Subcutaneous adipose tissue (tissue), 4 donors: ENCODE results near the gene SLC66A1. TPM values are rescaled to one million over a fixed set of nuclear protein-coding genes. Genes with fewer than 3 reads are reported as not detected.

Experiments
- CTCF ChIP-seq: fragments of 450-650 bp; IDR thresholded peaks from one replicate; pipeline ENCODE4 v1.5.1; 2016; ENCODE audit warnings: low read depth, mild to moderate bottlenecking, control low read depth, antibody characterized with exemption, moderate library complexity
- total RNA-seq, 4 donors: library from RNA; depleted of rRNA; stranded (reverse); fragments of >200 nt; gene quantifications; one replicate each; pipeline ENCODE4 v1.1.0, GENCODE V29; 2016

SLC66A1 gene
- total RNA-seq, 4 donors from 2014 or later, result 8.4 to 12.7 (median 11.6) TPM

DNA sequence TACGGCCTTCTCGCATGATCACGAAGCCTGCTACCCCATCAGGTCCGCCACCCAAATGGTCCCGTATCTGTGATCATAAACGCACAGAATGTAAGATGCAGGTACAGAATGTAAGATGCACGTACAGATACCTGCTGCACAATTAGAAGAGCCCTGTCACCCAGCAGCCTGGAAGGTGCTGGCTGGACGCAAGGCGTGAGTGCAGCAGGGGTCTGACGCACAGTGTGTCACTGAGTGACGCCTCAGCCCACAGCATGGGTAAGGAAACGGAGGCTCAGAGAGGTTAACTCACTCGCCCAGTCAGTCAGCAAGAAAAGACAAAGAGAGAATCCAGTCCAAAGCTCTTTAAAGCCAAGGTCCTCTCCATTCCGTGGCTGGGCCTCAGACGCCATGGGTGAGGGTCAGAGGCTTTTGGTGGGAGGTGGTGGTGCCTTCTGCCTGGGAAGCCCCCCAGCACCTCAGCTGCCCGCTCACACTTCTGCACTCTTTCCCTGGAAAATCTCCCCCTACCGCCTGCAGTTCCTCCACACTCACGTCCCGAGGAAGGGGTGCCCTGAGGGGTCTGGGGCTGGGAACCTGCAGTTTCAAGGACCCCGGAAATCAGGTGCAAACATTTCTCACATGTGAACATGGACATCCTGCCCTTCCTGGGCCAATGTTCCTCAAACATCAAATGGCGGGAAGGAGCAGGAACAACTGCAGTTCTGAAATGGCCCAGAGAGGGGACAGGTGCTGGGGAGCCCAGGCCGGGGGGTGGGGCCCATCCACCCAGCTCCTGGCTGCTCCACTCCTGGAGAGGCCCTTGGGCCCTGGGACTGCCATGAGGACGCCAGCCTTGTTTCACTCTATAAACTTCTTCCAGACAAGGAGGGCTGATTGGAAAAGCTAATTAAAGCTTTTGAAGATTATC, 59.4 kb downstream of the SLC66A1 start:
- TF ChIP-seq CTCF, result no peak

- no peak for TF ChIP-seq CTCF
Measured at GRCh38 chr1:19372136-19372514, 60.0 kb downstream of the SLC66A1 start.

GRCh38 chr1:19372602-19373001, 60.5 kb downstream of the SLC66A1 start:
- no peak for TF ChIP-seq CTCF

- no peak for TF ChIP-seq CTCF
Measured at GRCh38 chr1:19373211-19374082, 61.3 kb downstream of the SLC66A1 start.

- TF ChIP-seq CTCF, result no peak
Measured at GRCh38 chr1:19374083-19374801, 62.1 kb downstream of the SLC66A1 start.

DNA sequence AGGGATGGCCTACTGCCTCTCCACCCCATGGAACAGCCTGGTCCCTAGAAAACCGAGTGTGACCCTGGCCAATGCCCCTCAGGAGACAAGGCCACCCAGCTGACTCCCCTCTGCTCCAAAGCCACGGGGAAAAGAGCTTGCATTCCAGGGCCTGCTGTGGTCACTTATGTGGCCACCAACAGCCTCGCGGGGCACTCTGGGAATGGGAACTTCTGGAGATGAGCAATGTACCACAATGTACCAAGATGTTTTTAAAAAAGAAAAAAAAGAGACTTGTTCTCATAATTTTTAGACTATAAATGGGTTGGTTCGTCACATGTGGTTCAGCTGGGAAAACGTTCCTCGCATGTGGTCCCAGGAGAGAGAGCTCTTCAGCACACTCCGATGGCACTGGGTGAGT, 62.8 kb downstream of the SLC66A1 start:
- no peak for TF ChIP-seq CTCF
